ENCODE results near the gene NIFK. TPM values are rescaled to one million over a fixed set of nuclear protein-coding genes. Genes with fewer than 3 reads are reported as not detected.

Gene NIFK
- total RNA-seq, result 100 to 1,000 TPM; 103 to 146 TPM

GRCh38 chr2:121736462-121737336 lies at the start of gene NIFK:
NIFK (minus strand) TSS chr2:121736875; CDS start chr2:121736850, 25 bp downstream.
- Mint-ChIP-seq H3K4me1 (peaks cover 14% of the 10 kb centered on the region), H3K27me3 (no peaks in the 10 kb centered on the region), H3K27ac (peak within 1 kb of the TSS; percentile 98)

GRCh38 chr2:121783180-121783579 lies 46.5 kb upstream of the NIFK start:
- H3K36me3 Mint-ChIP-seq (ENCODE audit: low read depth), result no peaks in the 10 kb centered on the region
- no peak overlapping the region for H3K4me3 Mint-ChIP-seq
- no peaks in the 10 kb centered on the region for H3K9me3 Mint-ChIP-seq
- H3K27me3 Mint-ChIP-seq, result peaks cover 4% of the 10 kb centered on the region
- no peaks in the 10 kb centered on the region for H3K4me1 Mint-ChIP-seq
- ATAC-seq (replicated peaks), result no peak
- no peak overlapping the region for H3K27ac Mint-ChIP-seq

More at GRCh38 chr2:121736462-121737336, at the start of gene NIFK:
- peak; percentile 96 for ATAC-seq (replicated peaks)
- peak within 1 kb of the TSS; percentile 86 for H3K4me3 Mint-ChIP-seq
- peaks cover 50% of the 10 kb centered on the region for H3K36me3 Mint-ChIP-seq (ENCODE audit: low read depth)
- no peaks in the 10 kb centered on the region for H3K9me3 Mint-ChIP-seq

- no peaks in the 10 kb centered on the region for H3K27me3 Mint-ChIP-seq
- ATAC-seq (replicated peaks), result no peak
These were observed 42.2 kb upstream of the NIFK start for GRCh38 chr2:121778741-121779487.

GRCh38 chr2:121777699-121778058 lies 41.0 kb upstream of the NIFK start:
- no peaks in the 10 kb centered on the region for H3K36me3 Mint-ChIP-seq (ENCODE audit: low read depth)
- no peak overlapping the region for H3K27ac Mint-ChIP-seq
- peaks cover 6% of the 10 kb centered on the region for H3K4me1 Mint-ChIP-seq
- no peak overlapping the region for H3K4me3 Mint-ChIP-seq
- no peaks in the 10 kb centered on the region for H3K27me3 Mint-ChIP-seq
- ATAC-seq (replicated peaks), result no peak
- H3K9me3 Mint-ChIP-seq, result no peaks in the 10 kb centered on the region

More at GRCh38 chr2:121778741-121779487, 42.2 kb upstream of the NIFK start:
- H3K4me1 Mint-ChIP-seq, result peaks cover 6% of the 10 kb centered on the region
- H3K36me3 Mint-ChIP-seq (ENCODE audit: low read depth), result no peaks in the 10 kb centered on the region
- no peak overlapping the region for H3K27ac Mint-ChIP-seq
- H3K9me3 Mint-ChIP-seq, result no peaks in the 10 kb centered on the region
- no peak overlapping the region for H3K4me3 Mint-ChIP-seq

- Mint-ChIP-seq H3K36me3 (ENCODE audit: low read depth) (no peaks in the 10 kb centered on the region), H3K27me3 (no peaks in the 10 kb centered on the region), H3K4me1 (peaks cover 6% of the 10 kb centered on the region), H3K4me3 (no peak overlapping the region), H3K9me3 (no peaks in the 10 kb centered on the region), H3K27ac (no peak overlapping the region)
- no peak for ATAC-seq (replicated peaks)
These were observed 40.4 kb upstream of the NIFK start for GRCh38 chr2:121776885-121777698.

GRCh38 chr2:121776361-121776760 lies 39.7 kb upstream of the NIFK start:
- ATAC-seq (replicated peaks), result peak; percentile 34
- Mint-ChIP-seq H3K9me3 (no peaks in the 10 kb centered on the region), H3K4me3 (no peak overlapping the region), H3K27me3 (no peaks in the 10 kb centered on the region), H3K27ac (no peak overlapping the region), H3K36me3 (ENCODE audit: low read depth) (no peaks in the 10 kb centered on the region), H3K4me1 (peaks cover 6% of the 10 kb centered on the region)

DNA sequence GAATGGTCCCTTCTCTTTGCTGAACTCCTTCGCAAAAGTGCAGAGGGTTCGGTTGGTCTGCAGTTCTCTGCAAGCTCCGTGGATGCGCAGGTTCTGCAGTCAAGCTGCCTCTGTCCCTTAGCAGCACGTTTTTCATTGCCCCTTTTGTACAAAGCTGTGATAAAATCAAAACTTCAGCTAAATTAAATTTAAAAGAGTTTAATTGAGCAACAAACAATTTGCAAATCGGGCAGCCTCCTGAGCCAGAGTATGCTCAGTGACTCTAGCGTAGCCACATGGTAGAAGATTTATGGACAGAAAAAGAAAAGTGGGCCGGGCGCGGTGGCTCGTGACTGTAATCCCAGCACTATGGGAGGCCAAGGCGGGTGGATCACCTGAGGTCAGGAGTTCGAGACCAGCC lies 37.6 kb upstream of the NIFK start:
- no peak overlapping the region for H3K27ac Mint-ChIP-seq
- peaks cover 12% of the 10 kb centered on the region for H3K36me3 Mint-ChIP-seq (ENCODE audit: low read depth)
- ATAC-seq (replicated peaks), result no peak
- H3K4me3 Mint-ChIP-seq, result no peak overlapping the region
- no peaks in the 10 kb centered on the region for H3K27me3 Mint-ChIP-seq
- H3K9me3 Mint-ChIP-seq, result no peaks in the 10 kb centered on the region
- H3K4me1 Mint-ChIP-seq, result peaks cover 6% of the 10 kb centered on the region

DNA sequence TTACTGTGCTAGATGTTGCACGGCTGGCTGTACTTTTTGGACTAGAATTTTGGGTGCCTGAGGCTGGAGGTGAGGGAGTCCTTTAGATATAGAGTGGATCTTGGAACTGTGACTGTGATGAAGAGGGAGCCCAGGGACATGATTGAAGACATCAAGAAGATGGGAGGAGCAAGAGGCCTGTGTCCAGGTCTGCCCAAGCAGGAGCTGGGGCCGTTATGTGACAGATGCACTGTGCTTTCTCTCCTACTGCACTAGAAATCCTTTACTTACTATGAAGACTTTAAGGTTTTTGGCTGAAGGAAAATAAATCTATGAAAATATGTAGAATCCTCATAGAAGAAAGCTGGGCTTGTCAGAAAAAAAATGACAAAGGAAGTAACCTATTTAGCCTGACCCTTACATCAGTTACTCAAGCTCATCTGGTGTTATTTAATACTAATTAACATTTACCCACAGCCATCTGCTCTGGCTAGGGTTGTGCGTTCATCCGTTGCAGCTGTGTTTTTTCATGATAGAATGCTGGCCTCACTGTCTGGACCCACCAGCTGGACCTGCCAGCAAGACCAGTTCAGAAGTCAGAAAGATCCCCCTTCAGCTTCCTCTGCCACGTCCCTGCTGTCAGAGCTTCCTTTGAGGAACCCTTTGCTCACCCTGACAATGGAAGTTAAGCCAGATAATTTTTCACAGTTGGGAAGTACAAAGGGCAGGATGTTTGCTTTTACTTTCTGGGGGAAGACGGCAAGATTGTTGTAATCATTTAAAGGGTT lies 35.5 kb upstream of the NIFK start:
- no peaks in the 10 kb centered on the region for H3K27me3 Mint-ChIP-seq
- no peak overlapping the region for H3K27ac Mint-ChIP-seq
- peaks cover 11% of the 10 kb centered on the region for H3K4me1 Mint-ChIP-seq
- H3K36me3 Mint-ChIP-seq (ENCODE audit: low read depth), result peaks cover 30% of the 10 kb centered on the region
- no peak overlapping the region for H3K4me3 Mint-ChIP-seq
- no peaks in the 10 kb centered on the region for H3K9me3 Mint-ChIP-seq
- no peak for ATAC-seq (replicated peaks)

- no peak for ATAC-seq (replicated peaks)
- Mint-ChIP-seq H3K27ac (peak overlapping the region; percentile 37), H3K4me1 (peaks cover 4% of the 10 kb centered on the region), H3K27me3 (no peaks in the 10 kb centered on the region), H3K9me3 (no peaks in the 10 kb centered on the region), H3K4me3 (no peak overlapping the region), H3K36me3 (ENCODE audit: low read depth) (peaks cover 69% of the 10 kb centered on the region)
These were observed 31.6 kb upstream of the NIFK start for GRCh38 chr2:121768143-121768755.

DNA sequence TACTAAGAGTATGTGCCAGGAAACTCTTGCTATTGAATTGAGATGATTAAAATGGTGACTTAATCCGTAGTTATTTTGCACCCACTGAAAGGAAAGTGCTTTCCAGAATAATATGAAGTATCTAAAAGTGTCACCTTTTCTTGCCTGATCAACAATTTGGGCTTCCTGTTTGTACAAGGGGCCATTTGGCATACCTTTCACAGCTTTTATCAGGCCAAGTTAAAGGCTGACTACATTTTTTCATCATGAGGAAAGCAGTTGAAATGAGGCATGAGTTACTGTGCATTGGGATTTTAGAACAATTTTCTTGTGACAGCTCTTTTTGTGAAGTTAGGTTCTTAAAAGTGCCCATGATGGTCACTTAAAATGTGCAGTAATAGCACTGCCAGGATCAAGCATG lies 29.9 kb upstream of the NIFK start:
- Mint-ChIP-seq H3K9me3 (no peaks in the 10 kb centered on the region), H3K36me3 (ENCODE audit: low read depth) (peaks cover 85% of the 10 kb centered on the region), H3K27me3 (no peaks in the 10 kb centered on the region), H3K27ac (no peak overlapping the region), H3K4me3 (no peak overlapping the region), H3K4me1 (peaks cover 4% of the 10 kb centered on the region)
- ATAC-seq (replicated peaks), result no peak

DNA sequence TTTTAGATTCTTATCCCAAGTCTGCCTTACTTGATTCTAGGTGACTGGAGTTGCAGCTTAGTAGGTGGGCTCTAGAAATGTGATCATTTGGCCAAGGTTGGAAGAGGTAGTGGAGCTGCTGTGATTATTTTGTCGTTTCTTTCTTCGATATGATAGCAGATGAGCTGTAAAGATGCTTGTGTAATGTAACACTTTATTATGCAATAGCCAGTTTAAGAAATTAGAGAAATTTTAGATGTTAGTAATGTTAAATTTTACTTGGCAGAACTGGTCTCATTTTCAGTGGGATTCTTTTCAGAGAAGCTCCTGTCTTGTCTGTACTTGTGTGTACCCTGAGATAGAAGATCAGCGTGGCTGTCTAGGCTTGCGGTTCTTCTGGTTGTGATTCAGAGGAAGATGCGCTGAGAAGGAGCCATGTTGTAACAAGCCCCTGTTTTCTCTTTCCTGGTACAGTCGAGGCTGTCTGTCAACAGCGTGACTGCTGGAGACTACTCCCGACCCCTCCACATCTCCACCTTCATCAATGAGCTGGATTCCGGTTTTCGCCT lies 28.1 kb upstream of the NIFK start:
- peaks cover 97% of the 10 kb centered on the region for H3K36me3 Mint-ChIP-seq (ENCODE audit: low read depth)
- no peaks in the 10 kb centered on the region for H3K27me3 Mint-ChIP-seq
- no peak overlapping the region for H3K27ac Mint-ChIP-seq
- no peaks in the 10 kb centered on the region for H3K9me3 Mint-ChIP-seq
- peaks cover 4% of the 10 kb centered on the region for H3K4me1 Mint-ChIP-seq
- no peak for ATAC-seq (replicated peaks)
- H3K4me3 Mint-ChIP-seq, result no peak overlapping the region

GRCh38 chr2:121755237-121756111 lies 18.8 kb upstream of the NIFK start, which contains the start of gene TSN:
TSN (plus strand) TSS chr2:121755651; CDS start chr2:121755780, 129 bp downstream.
- H3K4me1 Mint-ChIP-seq, result no peaks in the 10 kb centered on the region
- H3K4me3 Mint-ChIP-seq, result peak within 1 kb of the TSS; percentile 99
- H3K27me3 Mint-ChIP-seq, result no peaks in the 10 kb centered on the region
- H3K9me3 Mint-ChIP-seq, result no peaks in the 10 kb centered on the region
- peak; percentile 100 for ATAC-seq (replicated peaks)
- H3K36me3 Mint-ChIP-seq (ENCODE audit: low read depth), result peaks cover 43% of the 10 kb centered on the region
- H3K27ac Mint-ChIP-seq, result peak within 1 kb of the TSS; percentile 98
